Measurements from ENCODE around the gene CORO1A.
"Not testable (repeated sequence)": the region's sequence is repeated elsewhere in the genome, so short reads cannot be mapped to it uniquely, and the experiment has no call there.

DNA sequence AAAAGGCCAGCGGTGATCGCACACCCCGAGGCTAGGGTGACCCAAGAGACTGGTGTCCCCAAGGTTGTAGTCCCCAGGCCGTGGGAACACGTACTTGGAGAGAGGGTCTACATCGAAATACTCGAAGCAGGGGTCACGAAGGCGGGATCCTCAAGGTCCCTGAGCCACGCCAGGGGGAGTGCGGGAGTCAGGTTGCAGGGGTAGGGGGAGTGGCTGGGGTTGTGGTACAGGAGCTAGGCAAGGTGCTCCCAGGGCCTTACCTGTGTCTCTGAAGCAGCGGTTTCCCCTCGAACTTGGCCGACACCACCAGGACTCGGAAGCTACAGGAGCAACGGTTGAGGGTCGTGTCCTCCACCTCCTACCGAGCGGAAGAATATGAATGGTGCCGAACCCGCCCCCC lies 9.7 kb downstream of the CORO1A start:
- TF ChIP-seq, protein P1, sequence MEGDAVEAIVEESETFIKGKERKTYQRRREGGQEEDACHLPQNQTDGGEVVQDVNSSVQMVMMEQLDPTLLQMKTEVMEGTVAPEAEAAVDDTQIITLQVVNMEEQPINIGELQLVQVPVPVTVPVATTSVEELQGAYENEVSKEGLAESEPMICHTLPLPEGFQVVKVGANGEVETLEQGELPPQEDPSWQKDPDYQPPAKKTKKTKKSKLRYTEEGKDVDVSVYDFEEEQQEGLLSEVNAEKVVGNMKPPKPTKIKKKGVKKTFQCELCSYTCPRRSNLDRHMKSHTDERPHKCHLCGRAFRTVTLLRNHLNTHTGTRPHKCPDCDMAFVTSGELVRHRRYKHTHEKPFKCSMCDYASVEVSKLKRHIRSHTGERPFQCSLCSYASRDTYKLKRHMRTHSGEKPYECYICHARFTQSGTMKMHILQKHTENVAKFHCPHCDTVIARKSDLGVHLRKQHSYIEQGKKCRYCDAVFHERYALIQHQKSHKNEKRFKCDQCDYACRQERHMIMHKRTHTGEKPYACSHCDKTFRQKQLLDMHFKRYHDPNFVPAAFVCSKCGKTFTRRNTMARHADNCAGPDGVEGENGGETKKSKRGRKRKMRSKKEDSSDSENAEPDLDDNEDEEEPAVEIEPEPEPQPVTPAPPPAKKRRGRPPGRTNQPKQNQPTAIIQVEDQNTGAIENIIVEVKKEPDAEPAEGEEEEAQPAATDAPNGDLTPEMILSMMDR (IDR thresholded peaks at IDR 0.05) = not testable (repeated sequence)
- not testable (repeated sequence) for TF ChIP-seq POLR2A (IDR thresholded peaks at IDR 0.05)

Measured in lower leg skin (tissue), 3 donors.